SJCRH30 (cell line): Measurements from ENCODE around the gene GLB1L. TPM values are rescaled to one million over a fixed set of nuclear protein-coding genes. Genes with fewer than 3 reads are reported as not detected.
A peak's percentile ranks its signal among the peaks of the same experiment; 100 is the strongest.

Experiments used
- DNase-seq, 2 experiments: peaks; one replicate each; pipeline ENCODE4 v3.0.0-alpha.2; 2015 to 2020
- H3K27ac ChIP-seq: fragments of 250-450 bp; sonication (Bioruptor Pico); 2 replicates; pipeline ENCODE4 v1.5.1; 2020; ENCODE audit warnings: mild to moderate bottlenecking, moderate library complexity
- H3K27me3 ChIP-seq: fragments of 250-450 bp; sonication (Bioruptor Pico); 2 replicates; pipeline ENCODE4 v1.5.1; 2020; ENCODE audit warnings: mild to moderate bottlenecking, moderate library complexity
- H3K36me3 ChIP-seq: fragments of 250-450 bp; sonication (Bioruptor Pico); 2 replicates; pipeline ENCODE4 v1.5.1; 2020; ENCODE audit warnings: mild to moderate bottlenecking, moderate library complexity
- H3K4me1 ChIP-seq: fragments of 250-450 bp; sonication (Bioruptor Pico); 2 replicates; pipeline ENCODE4 v1.5.1; 2020; ENCODE audit warnings: mild to moderate bottlenecking, moderate library complexity
- H3K4me3 ChIP-seq: fragments of 250-450 bp; sonication (Bioruptor Pico); 2 replicates; pipeline ENCODE4 v1.5.1; 2020; ENCODE audit warnings: mild to moderate bottlenecking, moderate library complexity
- H3K9me3 ChIP-seq: fragments of 250-450 bp; sonication (Bioruptor Pico); replicated peaks from 2 replicates; pipeline ENCODE4 v1.5.1; 2020; ENCODE audit warnings: mild to moderate bottlenecking, moderate library complexity
- total RNA-seq: library from RNA; depleted of rRNA; stranded (reverse); fragments of >200 nt; shearing (Covaris generic); gene quantifications from 2 replicates; pipeline ENCODE4 v1.2.3, GENCODE V29; 2014

The GLB1L gene
- total RNA-seq, 1 experiment from 2014 or later = 4.2 TPM

- Histone ChIP-seq H3K9me3 (no peaks in the 10 kb centered on the region), H3K4me3 (peak overlapping the region; percentile 68), H3K27ac (peak overlapping the region; percentile 80), H3K36me3 (peaks cover 3% of the 10 kb centered on the region), H3K4me1 (peaks cover 31% of the 10 kb centered on the region), H3K27me3 (peaks cover 4% of the 10 kb centered on the region; the same call in 1 of the 2 replicates)
- DNase-seq = no peak
These were observed 7.3 kb upstream of the GLB1L start for GRCh38 chr2:219252570-219252899.

- DNase-seq = no peak
- H3K27me3 ChIP-seq = peaks cover 4% of the 10 kb centered on the region; the same call in 1 of the 2 replicates
- H3K27ac ChIP-seq = peak overlapping the region; percentile 80
- H3K9me3 ChIP-seq = no peaks in the 10 kb centered on the region
- H3K4me1 ChIP-seq = peaks cover 31% of the 10 kb centered on the region
- peak overlapping the region; percentile 68 for H3K4me3 ChIP-seq
- peaks cover 3% of the 10 kb centered on the region for H3K36me3 ChIP-seq
These were observed 6.8 kb upstream of the GLB1L start for GRCh38 chr2:219252084-219252483.

- peak; percentile 52 to 59 for DNase-seq
- Histone ChIP-seq H3K4me1 (peaks cover 31% of the 10 kb centered on the region), H3K36me3 (peaks cover 3% of the 10 kb centered on the region), H3K27ac (peak overlapping the region; percentile 80), H3K9me3 (no peaks in the 10 kb centered on the region), H3K4me3 (no peak overlapping the region; the same call in 1 of the 2 replicates), H3K27me3 (peaks cover 4% of the 10 kb centered on the region; the same call in 1 of the 2 replicates)
These were observed 6.4 kb upstream of the GLB1L start for GRCh38 chr2:219251656-219252055.

- Histone ChIP-seq H3K4me3 (no peak overlapping the region), H3K27me3 (0 out of 2 replicates have a peak, but pooled peaks cover 4% of the 10 kb centered on the region), H3K4me1 (peaks cover 34% of the 10 kb centered on the region), H3K36me3 (peaks cover 3% of the 10 kb centered on the region), H3K27ac (peak overlapping the region; percentile 39; the same call in 1 of the 2 replicates), H3K9me3 (no peaks in the 10 kb centered on the region)
- no peak for DNase-seq
These were observed 5.0 kb upstream of the GLB1L start for GRCh38 chr2:219250049-219250781.

- DNase-seq = peak; percentile 86 to 88
- Histone ChIP-seq H3K4me1 (peaks cover 34% of the 10 kb centered on the region), H3K36me3 (peaks cover 3% of the 10 kb centered on the region), H3K27ac (peak overlapping the region; percentile 39), H3K4me3 (no peak overlapping the region), H3K27me3 (0 out of 2 replicates have a peak, but pooled peaks cover under 1% of the 10 kb centered on the region), H3K9me3 (no peaks in the 10 kb centered on the region)
These were observed 4.1 kb upstream of the GLB1L start for GRCh38 chr2:219249203-219249980.

GRCh38 chr2:219248845-219249202 is 3.6 kb upstream of the GLB1L start:
- H3K4me1 ChIP-seq = peaks cover 32% of the 10 kb centered on the region

GRCh38 chr2:219247678-219248642 is 2.7 kb upstream of the GLB1L start:
- Histone ChIP-seq H3K4me1 (peaks cover 32% of the 10 kb centered on the region), H3K27me3 (no peaks in the 10 kb centered on the region), H3K9me3 (no peaks in the 10 kb centered on the region), H3K36me3 (peaks cover 3% of the 10 kb centered on the region), H3K4me3 (no peak overlapping the region), H3K27ac (no peak overlapping the region)
- no peak for DNase-seq

More at GRCh38 chr2:219248845-219249202, 3.6 kb upstream of the GLB1L start:
- no peak for DNase-seq
- Histone ChIP-seq H3K27me3 (no peaks in the 10 kb centered on the region), H3K4me3 (no peak overlapping the region), H3K36me3 (peaks cover 3% of the 10 kb centered on the region), H3K27ac (peak overlapping the region; percentile 39), H3K9me3 (no peaks in the 10 kb centered on the region)

- Histone ChIP-seq H3K4me1 (peaks cover 24% of the 10 kb centered on the region), H3K27me3 (no peaks in the 10 kb centered on the region), H3K36me3 (peaks cover 3% of the 10 kb centered on the region), H3K27ac (no peak overlapping the region), H3K9me3 (no peaks in the 10 kb centered on the region), H3K4me3 (no peak overlapping the region)
- no peak for DNase-seq
These were observed 1.3 kb upstream of the GLB1L start for GRCh38 chr2:219246559-219246958.

GRCh38 chr2:219245899-219246230 is 621 bp upstream of the GLB1L start:
- Histone ChIP-seq H3K9me3 (no peaks in the 10 kb centered on the region), H3K4me1 (peaks cover 20% of the 10 kb centered on the region), H3K27me3 (no peaks in the 10 kb centered on the region), H3K4me3 (peak overlapping the region; percentile 94), H3K27ac (peak overlapping the region; percentile 78), H3K36me3 (no peaks in the 10 kb centered on the region; the same call in none of the 2 replicates)
- no peak for DNase-seq

GRCh38 chr2:219244789-219245147 is 476 bp downstream of the GLB1L start:
- H3K27me3 ChIP-seq = no peaks in the 10 kb centered on the region
- peaks cover 13% of the 10 kb centered on the region for H3K4me1 ChIP-seq
- H3K36me3 ChIP-seq = no peaks in the 10 kb centered on the region
- DNase-seq = no peak
- peak overlapping the region; percentile 78; the same call in 1 of the 2 replicates for H3K27ac ChIP-seq
- H3K4me3 ChIP-seq = peak overlapping the region; percentile 94
- no peaks in the 10 kb centered on the region for H3K9me3 ChIP-seq

- peaks cover 3% of the 10 kb centered on the region; the same call in 1 of the 2 replicates for H3K4me1 ChIP-seq
- H3K27me3 ChIP-seq = no peaks in the 10 kb centered on the region
- H3K9me3 ChIP-seq = no peaks in the 10 kb centered on the region
- H3K36me3 ChIP-seq = no peaks in the 10 kb centered on the region
- H3K4me3 ChIP-seq = no peak overlapping the region
- no peak for DNase-seq
- no peak overlapping the region for H3K27ac ChIP-seq
These were observed 1.9 kb downstream of the GLB1L start for GRCh38 chr2:219243291-219243761.

- H3K4me1 ChIP-seq = no peaks in the 10 kb centered on the region
- H3K9me3 ChIP-seq = no peaks in the 10 kb centered on the region
- peaks cover 9% of the 10 kb centered on the region for H3K36me3 ChIP-seq
- DNase-seq = no peak
- no peak overlapping the region for H3K4me3 ChIP-seq
- no peak overlapping the region for H3K27ac ChIP-seq
- no peaks in the 10 kb centered on the region for H3K27me3 ChIP-seq
These were observed 10.9 kb downstream of the GLB1L start for GRCh38 chr2:219234331-219234730.

GRCh38 chr2:219230059-219230540 is 15.1 kb downstream of the GLB1L start:
- no peaks in the 10 kb centered on the region; the same call in none of the 2 replicates for H3K36me3 ChIP-seq
- H3K4me3 ChIP-seq = peak overlapping the region; percentile 76
- no peaks in the 10 kb centered on the region for H3K9me3 ChIP-seq
- DNase-seq = peak; percentile 45 to 55
- H3K4me1 ChIP-seq = peaks cover 4% of the 10 kb centered on the region; the same call in 1 of the 2 replicates
- no peaks in the 10 kb centered on the region for H3K27me3 ChIP-seq
- H3K27ac ChIP-seq = peak overlapping the region; percentile 29
